Ectodermal cell (in vitro differentiated cells): ENCODE data around the gene LYVE1.

Experiments
- H3K27ac ChIP-seq: 2 replicates; pipeline ENCODE4 v1.7.0; 2013; ENCODE audit warnings: mild to moderate bottlenecking, low read depth, low read length; ENCODE audit not compliant: insufficient read depth, poor library complexity, severe bottlenecking
- H3K27me3 ChIP-seq: 2 replicates; pipeline ENCODE4 v1.7.0; 2013; ENCODE audit warnings: mild to moderate bottlenecking, low read length; ENCODE audit not compliant: insufficient read depth, control insufficient read depth, poor library complexity, severe bottlenecking
- H3K36me3 ChIP-seq: one replicate; pipeline ENCODE4 v1.7.0; 2013; ENCODE audit warnings: low read length; ENCODE audit not compliant: control insufficient read depth, insufficient read depth
- H3K4me1 ChIP-seq: one replicate; pipeline ENCODE4 v1.7.0; 2013; ENCODE audit warnings: low read length; ENCODE audit not compliant: control insufficient read depth, insufficient read depth
- H3K4me3 ChIP-seq: 2 replicates; pipeline ENCODE4 v1.7.0; 2013; ENCODE audit warnings: low read depth, low read length, control low read depth; ENCODE audit not compliant: insufficient read depth
- H3K9me3 ChIP-seq: 2 replicates; pipeline ENCODE4 v1.7.0; 2013; ENCODE audit warnings: mild to moderate bottlenecking, low read length, moderate library complexity; ENCODE audit not compliant: control insufficient read depth
- WGBS, 2 experiments: methylation state at CpG; one replicate each; pipeline ENCODE4 v1.1.7; 2013; ENCODE audit warnings: missing lambda C conversion rate in 2 of 2; 5-methylcytosine and 5-hydroxymethylcytosine counted together

LYVE1 gene

DNA sequence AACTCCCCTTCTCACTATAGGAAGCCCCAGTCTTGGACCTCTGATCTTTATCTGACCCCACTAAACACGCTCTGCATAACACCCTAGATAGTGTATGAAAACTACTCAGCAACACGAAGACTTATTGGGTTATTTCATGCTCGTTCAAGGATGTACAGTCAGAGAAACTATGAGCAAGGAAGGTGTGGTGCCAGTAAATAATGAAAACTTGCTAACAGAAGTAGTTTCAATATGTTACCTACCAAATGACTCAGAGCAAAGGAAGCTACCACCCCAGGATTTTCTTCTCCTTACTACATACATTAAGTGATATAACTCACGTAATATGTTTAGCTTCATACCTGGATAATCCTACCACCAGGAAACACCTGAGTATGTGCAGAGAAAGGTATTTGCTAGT lies 25.9 kb upstream of the LYVE1 start:
- Histone ChIP-seq H3K36me3 (no peaks in the 10 kb centered on the region), H3K4me1 (peaks cover 4% of the 10 kb centered on the region), H3K27me3 (no peaks in the 10 kb centered on the region), H3K9me3 (no peaks in the 10 kb centered on the region), H3K27ac (no peak overlapping the region), H3K4me3 (no peak overlapping the region)
- WGBS, 2 experiments = 94 to 96% methylated on average over 3 to 4 of the region's 4 CpGs

DNA sequence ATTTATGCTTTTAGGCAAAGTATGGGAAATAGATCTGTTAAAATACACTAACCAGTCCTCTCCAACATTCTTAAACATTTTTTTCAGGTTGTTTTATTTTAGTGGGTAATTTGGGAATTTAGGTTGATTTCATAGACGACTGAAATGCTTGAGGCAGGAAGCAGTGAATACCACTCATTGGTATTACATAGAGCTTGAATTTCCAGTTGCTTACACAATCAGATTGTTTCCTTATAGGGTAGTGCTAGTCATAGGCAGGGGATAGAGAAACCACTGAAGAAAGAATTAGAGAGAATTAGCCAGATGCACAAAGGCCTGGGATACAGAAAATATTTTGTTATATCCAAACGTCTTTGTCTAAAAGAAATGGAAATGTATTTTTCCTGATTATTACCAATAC lies 23.9 kb upstream of the LYVE1 start:
- Histone ChIP-seq H3K4me1 (peaks cover 4% of the 10 kb centered on the region), H3K36me3 (no peaks in the 10 kb centered on the region), H3K4me3 (no peak overlapping the region), H3K27ac (no peak overlapping the region), H3K27me3 (no peaks in the 10 kb centered on the region), H3K9me3 (no peaks in the 10 kb centered on the region)
- WGBS, 2 experiments = 67 to 88% methylated on average over 1 of the region's 2 CpGs

DNA sequence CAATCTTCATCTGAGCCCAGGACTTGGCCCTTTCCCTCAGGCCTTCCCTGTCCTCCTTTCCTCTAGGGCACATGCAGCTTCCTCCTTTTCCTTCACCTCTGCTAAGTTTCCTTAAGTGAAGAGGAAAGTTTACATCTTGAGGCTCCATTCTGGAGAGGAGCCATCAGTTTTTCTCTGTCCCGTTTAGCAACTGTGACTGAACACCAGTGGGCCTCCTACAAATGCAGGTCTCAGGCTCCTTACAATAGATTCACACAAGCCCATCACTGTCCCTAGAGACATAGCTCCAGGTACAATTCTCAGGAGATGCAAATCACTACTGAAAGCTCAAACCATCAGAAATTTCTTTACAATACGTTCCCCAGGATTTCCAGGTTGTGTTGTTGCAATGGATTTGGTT lies 23.3 kb upstream of the LYVE1 start:
- Histone ChIP-seq H3K27me3 (no peaks in the 10 kb centered on the region), H3K4me1 (peaks cover 4% of the 10 kb centered on the region), H3K36me3 (no peaks in the 10 kb centered on the region), H3K27ac (no peak overlapping the region), H3K9me3 (no peaks in the 10 kb centered on the region), H3K4me3 (no peak overlapping the region)
- 93 to 97% methylated on average over 2 of the region's 2 CpGs for WGBS, 2 experiments

DNA sequence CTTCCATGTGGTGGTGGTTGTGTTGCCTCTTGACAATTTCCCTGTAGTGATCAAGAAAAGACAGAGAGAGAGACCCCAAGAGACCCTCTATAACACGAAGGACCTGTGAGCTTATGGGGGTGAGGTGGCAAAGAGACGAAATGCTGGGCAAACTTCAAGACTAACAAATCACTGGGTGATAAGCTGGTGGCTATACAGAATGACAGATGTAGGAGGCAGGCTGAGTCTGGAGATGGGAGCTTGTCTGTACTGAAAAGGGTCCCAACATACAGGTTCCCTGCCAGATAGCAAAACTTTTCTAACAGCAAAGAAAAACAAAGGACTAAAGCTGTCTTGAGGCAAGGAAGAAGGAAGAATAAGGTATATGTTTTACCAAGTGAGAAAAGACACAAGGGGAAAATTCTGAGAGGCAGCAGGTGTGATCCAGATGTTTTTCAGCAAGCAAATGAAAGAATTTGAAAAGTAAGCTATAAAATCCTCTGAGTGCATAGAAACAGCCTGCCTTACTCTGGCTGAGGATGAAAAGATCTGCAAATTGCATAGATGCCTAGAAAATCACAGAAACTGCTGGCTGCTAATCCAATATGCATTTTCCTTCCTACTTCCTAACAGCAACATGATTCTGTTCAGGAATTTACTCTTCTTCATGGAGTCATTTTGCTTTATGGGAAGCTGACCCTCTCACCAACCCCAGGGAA lies 21.9 kb upstream of the LYVE1 start:
- peaks cover 4% of the 10 kb centered on the region for H3K4me1 ChIP-seq
- no peak overlapping the region for H3K4me3 ChIP-seq
- H3K36me3 ChIP-seq = no peaks in the 10 kb centered on the region
- 93 to 97% methylated on average over 2 of the region's 2 CpGs for WGBS, 2 experiments
- H3K27ac ChIP-seq = no peak overlapping the region
- H3K27me3 ChIP-seq = no peaks in the 10 kb centered on the region
- no peaks in the 10 kb centered on the region for H3K9me3 ChIP-seq

DNA sequence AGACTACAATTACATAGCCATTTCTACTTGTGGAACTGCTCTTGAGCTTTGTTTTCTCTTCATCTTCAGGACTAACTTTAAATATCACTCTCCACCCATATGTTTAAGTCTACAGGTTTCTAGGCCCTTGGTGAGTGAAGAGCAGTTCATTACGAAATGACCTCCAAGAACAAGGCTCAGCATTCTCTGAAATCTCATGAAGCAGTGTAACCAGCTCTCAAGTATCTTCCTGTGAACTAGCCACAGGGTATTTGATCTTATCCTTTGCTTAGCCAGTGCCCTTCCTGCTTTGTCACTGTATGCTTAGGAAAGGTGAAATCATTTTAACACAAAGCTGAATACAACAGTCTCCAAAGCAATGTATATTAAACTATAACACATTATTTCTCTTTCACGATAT lies 20.4 kb upstream of the LYVE1 start:
- 81 to 100% methylated on average over 1 of the region's 2 CpGs for WGBS, 2 experiments
- peaks cover 4% of the 10 kb centered on the region for H3K4me1 ChIP-seq
- no peaks in the 10 kb centered on the region for H3K36me3 ChIP-seq
- no peaks in the 10 kb centered on the region for H3K27me3 ChIP-seq
- H3K27ac ChIP-seq = no peak overlapping the region
- H3K9me3 ChIP-seq = no peaks in the 10 kb centered on the region
- H3K4me3 ChIP-seq = no peak overlapping the region

DNA sequence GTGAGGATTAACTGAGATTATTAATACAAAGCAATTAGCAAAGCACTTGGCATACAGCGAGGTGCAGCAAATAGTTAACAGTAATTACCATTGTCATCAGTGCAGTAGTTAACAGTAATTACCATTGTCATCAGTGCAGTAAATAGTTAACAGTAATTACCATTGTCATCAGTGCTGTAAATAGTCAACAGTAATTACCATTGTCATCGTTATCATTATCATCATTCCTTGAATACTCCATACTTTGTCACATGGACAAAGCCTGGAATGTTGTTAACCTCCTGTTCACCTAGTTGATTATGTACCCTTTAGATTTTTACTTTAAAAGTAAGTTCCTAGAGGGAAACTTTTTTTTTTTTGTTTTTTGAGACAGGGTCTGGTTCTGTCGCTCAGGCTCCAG lies 19.5 kb upstream of the LYVE1 start:
- H3K4me3 ChIP-seq = no peak overlapping the region

DNA sequence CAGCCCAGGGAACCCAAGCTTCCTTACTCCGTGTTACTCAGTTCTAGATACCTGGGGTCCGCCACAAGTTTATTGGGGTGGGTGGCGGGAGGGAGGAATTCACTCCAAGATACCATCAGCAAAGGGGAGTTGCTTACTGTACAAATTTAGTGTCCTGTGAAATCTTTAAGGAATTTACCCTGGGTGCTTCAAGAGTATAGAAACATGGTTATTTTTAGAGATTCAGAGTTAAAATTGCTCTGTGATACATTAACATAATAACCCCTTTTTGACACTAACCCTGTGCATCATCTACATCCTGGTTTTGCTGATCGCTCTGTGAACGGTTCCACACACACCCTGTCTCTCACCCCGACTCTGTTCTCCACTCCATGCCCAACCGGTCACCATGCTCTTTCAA lies 18.9 kb upstream of the LYVE1 start:
- Histone ChIP-seq H3K4me3 (no peak overlapping the region), H3K4me1 (peaks cover 4% of the 10 kb centered on the region), H3K27ac (no peak overlapping the region), H3K27me3 (no peaks in the 10 kb centered on the region), H3K9me3 (no peaks in the 10 kb centered on the region), H3K36me3 (no peaks in the 10 kb centered on the region)
- 92 to 96% methylated on average over 7 of the region's 7 CpGs for WGBS, 2 experiments

More for the DNA sequence above, 19.5 kb upstream of the LYVE1 start:
- H3K4me1 ChIP-seq = peaks cover 4% of the 10 kb centered on the region
- no peaks in the 10 kb centered on the region for H3K27me3 ChIP-seq
- WGBS, 2 experiments = 95 to 97% methylated on average over 3 of the region's 3 CpGs
- no peaks in the 10 kb centered on the region for H3K9me3 ChIP-seq
- no peaks in the 10 kb centered on the region for H3K36me3 ChIP-seq
- no peak overlapping the region for H3K27ac ChIP-seq

DNA sequence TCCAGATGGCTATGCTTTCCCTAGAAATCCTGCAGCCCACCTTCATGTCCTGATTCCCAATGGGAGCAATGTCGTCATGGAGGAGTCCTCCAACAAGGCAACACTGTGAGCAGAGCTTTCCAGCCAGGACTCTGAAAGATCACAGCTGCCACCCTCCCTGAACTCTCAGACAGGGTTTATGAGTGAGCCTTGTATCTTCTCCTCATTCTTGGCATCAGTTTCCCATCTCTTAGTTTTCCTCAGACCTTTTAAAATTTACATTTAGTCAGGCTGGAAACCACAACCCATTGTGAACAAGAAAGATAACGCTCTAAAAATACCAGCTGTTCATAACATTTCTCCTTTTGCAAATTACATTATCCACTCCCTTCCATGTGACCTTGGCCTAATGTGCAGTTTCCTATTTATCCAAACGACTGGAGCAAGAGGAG lies 15.6 kb upstream of the LYVE1 start:
- WGBS, 2 experiments = 88 to 92% methylated on average over 3 of the region's 3 CpGs
- H3K4me1 ChIP-seq = peaks cover 2% of the 10 kb centered on the region
- H3K27ac ChIP-seq = no peak overlapping the region
- H3K4me3 ChIP-seq = no peak overlapping the region
- H3K27me3 ChIP-seq = no peaks in the 10 kb centered on the region
- H3K36me3 ChIP-seq = no peaks in the 10 kb centered on the region
- no peaks in the 10 kb centered on the region for H3K9me3 ChIP-seq

DNA sequence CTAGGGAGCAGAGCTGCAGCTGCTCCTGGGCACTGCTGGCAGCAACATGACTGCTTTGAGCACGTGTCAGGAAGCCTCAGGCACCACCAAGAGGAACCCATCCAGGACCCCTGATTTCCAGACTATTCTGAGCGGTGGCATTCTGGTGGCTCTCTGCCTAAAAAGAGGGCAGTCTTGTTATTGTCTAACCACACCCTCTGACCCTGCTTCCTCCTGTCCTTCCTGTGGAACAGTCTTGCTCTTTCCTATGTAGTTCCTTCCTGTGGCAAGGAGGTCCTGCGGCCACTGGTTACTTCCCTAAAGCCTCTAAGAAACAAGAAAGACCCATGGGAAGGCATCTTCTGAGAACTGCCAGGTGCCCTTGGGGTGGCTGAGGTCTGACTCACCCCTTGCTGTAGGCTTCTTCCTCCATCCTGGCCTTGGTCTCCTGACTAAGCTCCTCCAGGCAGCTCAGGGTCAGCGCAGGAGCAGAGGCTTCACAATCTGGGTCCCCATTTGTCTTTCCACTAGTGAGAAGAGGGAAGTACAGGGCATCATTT lies 13.1 kb upstream of the LYVE1 start:
- no peaks in the 10 kb centered on the region for H3K9me3 ChIP-seq
- WGBS, 2 experiments = 94 to 95% methylated on average over 4 of the region's 4 CpGs
- H3K27ac ChIP-seq = no peak overlapping the region
- H3K4me3 ChIP-seq = no peak overlapping the region
- H3K27me3 ChIP-seq = no peaks in the 10 kb centered on the region
- H3K36me3 ChIP-seq = no peaks in the 10 kb centered on the region
- H3K4me1 ChIP-seq = peaks cover 7% of the 10 kb centered on the region

DNA sequence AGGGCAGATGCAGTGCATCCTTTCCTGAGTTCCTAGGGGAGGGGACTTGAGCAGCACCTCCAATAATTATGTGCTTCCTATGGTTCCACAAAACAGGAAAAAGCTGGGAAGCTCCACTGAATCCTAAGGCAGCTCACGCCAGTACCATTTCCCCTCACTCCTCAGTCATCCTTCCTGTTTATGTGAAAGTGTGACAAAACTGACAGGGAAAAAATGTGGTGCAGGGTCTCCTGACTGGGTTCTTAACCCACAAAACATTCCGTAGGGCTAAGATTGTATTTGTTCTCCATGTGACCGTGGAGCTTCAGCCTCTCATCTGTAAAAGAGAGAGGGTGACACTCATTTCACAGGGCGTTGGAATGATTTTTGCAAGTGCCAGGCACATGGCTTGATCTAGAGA lies 12.2 kb upstream of the LYVE1 start:
- 95 to 97% methylated on average over 4 of the region's 4 CpGs for WGBS, 2 experiments
- Histone ChIP-seq H3K36me3 (no peaks in the 10 kb centered on the region), H3K4me3 (no peak overlapping the region), H3K27ac (no peak overlapping the region), H3K4me1 (peaks cover 7% of the 10 kb centered on the region), H3K27me3 (no peaks in the 10 kb centered on the region), H3K9me3 (no peaks in the 10 kb centered on the region)
